ENCODE results near the gene MAP3K7. TPM values are rescaled to one million over a fixed set of nuclear protein-coding genes. Genes with fewer than 3 reads are reported as not detected.

MAP3K7 gene
- total and polyA plus RNA-seq, 2 of the 8 experiments (the other 6 are each of a cell fraction or from before 2014, with no cell fraction given) = 27.3 to 34.8 TPM

- no peak overlapping the region for H2BK20ac ChIP-seq (ENCODE audit: low read length)
- H3K79me1 ChIP-seq (ENCODE audit: low read depth, low read length) = no peaks in the 10 kb centered on the region
- no peaks in the 10 kb centered on the region for H3K27me3 ChIP-seq (replicated peaks in 1 of 4; ENCODE audit: control insufficient read depth in 3 of 4, extremely low read depth in 1 of 4, insufficient read depth in 3 of 4, low read length in 3 of 4)
- H2BK5ac ChIP-seq (ENCODE audit: low read depth, low read length) = no peak overlapping the region
- H3K4me1 ChIP-seq (replicated peaks in 1 of 4; ENCODE audit: control insufficient read depth in 3 of 4, insufficient read depth in 4 of 4, low read length in 3 of 4) = no peaks in the 10 kb centered on the region
- FAIRE-seq (no peak), DNase-seq (ENCODE audit: low read depth in 1 of 2, low spot score in 2 of 2) (no peak)
- no peak overlapping the region for H3K4me2 ChIP-seq (ENCODE audit: insufficient read depth in 1 of 2, low read depth in 2 of 2, low read length in 2 of 2)
- no peak overlapping the region for H3K14ac ChIP-seq (ENCODE audit: insufficient read length)
- H3K9ac ChIP-seq (replicated peaks in 1 of 4; ENCODE audit: extremely low read depth in 1 of 4, low read depth in 3 of 4, low read length in 3 of 4) = no peak overlapping the region
- no peak overlapping the region for H3K56ac ChIP-seq (replicated peaks; ENCODE audit: insufficient read length, low read depth, low read length)
- no peak overlapping the region for H2BK12ac ChIP-seq (ENCODE audit: low read depth, low read length)
- no peak overlapping the region for H3K4me3 ChIP-seq (ENCODE audit: extremely low read depth in 1 of 4, insufficient read depth in 2 of 4, low read depth in 3 of 4, low read length in 4 of 4)
- ChIA-PET CTCF (ENCODE audit: partially characterized antibody) (interaction anchor here (0.6 to 16.2 kb wide), 4 partner anchors 9 to 167 kb away, joined by 3 to 179 read pairs (median 16); no protein-coding TSS in a partner anchor), POLR2A (ENCODE audit: partially characterized antibody) (no interaction called here)
- no peak overlapping the region for H3K23ac ChIP-seq (ENCODE audit: insufficient read length)
- H2AK5ac ChIP-seq (ENCODE audit: low read depth, low read length) = no peak overlapping the region
- H2AFZ ChIP-seq (ENCODE audit: low read length) = no peak overlapping the region
- no peak overlapping the region for H3K18ac ChIP-seq (ENCODE audit: extremely low read depth, low read length)
- H3K23me2 ChIP-seq (ENCODE audit: low read depth, low read length) = no peaks in the 10 kb centered on the region
- H4K8ac ChIP-seq (ENCODE audit: extremely low read depth, insufficient read depth, low read length) = no peak overlapping the region
- no peaks in the 10 kb centered on the region for H4K20me1 ChIP-seq (replicated peaks in 1 of 2; ENCODE audit: control insufficient read depth in 1 of 2, insufficient read depth in 2 of 2, low read length in 2 of 2)
- no peak overlapping the region for H4K5ac ChIP-seq (ENCODE audit: insufficient read length, low read depth, low read length)
- no peaks in the 10 kb centered on the region for H3K79me2 ChIP-seq (ENCODE audit: control insufficient read depth in 1 of 2, insufficient read depth in 2 of 2, low read length in 2 of 2)
- no peak overlapping the region for H3K27ac ChIP-seq (ENCODE audit: low read depth, low read length)
- 94% methylated on average over 7 of the region's 7 CpGs; no CpG with 5 or more reads in 1 of the 2 experiments for WGBS, 2 experiments (ENCODE audit: extremely low coverage in 1 of 2, insufficient coverage in 1 of 2, insufficient read length in 1 of 2, insufficient replicate concordance in 2 of 2, low coverage in 1 of 2, low lambda C conversion rate in 2 of 2, missing lambda C conversion rate in 1 of 2)
- H2BK120ac ChIP-seq (replicated peaks; ENCODE audit: low read depth, low read length) = no peak overlapping the region
- no peak overlapping the region for H4K91ac ChIP-seq (replicated peaks; ENCODE audit: insufficient read length, low read length)
- H3K9me3 ChIP-seq (ENCODE audit: insufficient read depth in 2 of 2, low read depth in 1 of 2, low read length in 1 of 2) = no peaks in the 10 kb centered on the region
- H2BK15ac ChIP-seq (ENCODE audit: low read length) = no peak overlapping the region
- H3K4ac ChIP-seq (replicated peaks; ENCODE audit: insufficient read length, low read depth, low read length) = no peak overlapping the region
- no peaks in the 10 kb centered on the region for H3K36me3 ChIP-seq (ENCODE audit: control insufficient read depth in 2 of 4, insufficient read depth in 4 of 4, low read length in 3 of 4)
- TF ChIP-seq HDAC6 (IDR thresholded peaks at IDR 0.05; ENCODE audit: low read depth, low read length) = no peak
Observed at GRCh38 chr6:90464507-90464906, 122.4 kb downstream of the MAP3K7 start.

Data from H1 (cell line).